NCI-H146 treated with DMSO at 0.1 percent for 48 hours (cell line): ENCODE data around the gene HAPLN2.
"Not testable (repeated sequence)": the region's sequence is repeated elsewhere in the genome, so short reads cannot be mapped to it uniquely, and the experiment has no call there.

ENCODE experiments used
- DNase-seq: peaks from one replicate; lab custom pipeline; 2025; ENCODE audit not compliant: unreplicated experiment; lab: John Stamatoyannopoulos, UW

Gene HAPLN2

DNA sequence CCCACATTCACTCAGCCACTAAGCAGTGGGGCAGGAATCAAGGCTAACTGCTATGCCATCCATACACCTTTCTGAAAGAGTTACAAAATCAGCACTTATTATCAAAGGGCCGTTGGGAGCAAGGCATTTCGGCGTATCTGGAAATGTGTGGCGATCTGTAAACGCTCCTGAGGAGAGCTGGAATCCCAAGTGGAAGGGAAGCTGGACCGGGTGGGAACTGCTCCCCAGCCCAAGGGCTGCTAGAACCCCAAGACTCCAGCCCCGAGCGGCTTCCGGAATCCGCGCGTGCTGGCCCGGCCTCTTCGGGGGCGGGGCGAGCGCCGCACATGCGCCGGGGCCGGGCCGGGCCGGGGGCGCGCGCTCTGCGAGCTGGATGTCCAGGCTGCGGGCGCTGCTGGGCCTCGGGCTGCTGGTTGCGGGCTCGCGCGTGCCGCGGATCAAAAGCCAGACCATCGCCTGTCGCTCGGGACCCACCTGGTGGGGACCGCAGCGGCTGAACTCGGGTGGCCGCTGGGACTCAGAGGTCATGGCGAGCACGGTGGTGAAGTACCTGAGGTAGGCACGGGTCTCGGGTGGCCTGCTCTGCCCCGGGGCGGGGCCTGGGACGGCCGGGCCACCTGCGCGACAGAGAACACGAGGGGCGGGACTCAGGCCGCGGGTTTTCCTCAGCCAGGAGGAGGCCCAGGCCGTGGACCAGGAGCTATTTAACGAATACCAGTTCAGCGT is 27.6 kb upstream of the HAPLN2 start, which contains the start of gene NAXE:
TSS of gene NAXE (plus strand) at position 345 of the 726 bp plus-strand sequence. CDS start at position 374, 29 bp downstream.
- peak; percentile 55 for DNase-seq

DNA sequence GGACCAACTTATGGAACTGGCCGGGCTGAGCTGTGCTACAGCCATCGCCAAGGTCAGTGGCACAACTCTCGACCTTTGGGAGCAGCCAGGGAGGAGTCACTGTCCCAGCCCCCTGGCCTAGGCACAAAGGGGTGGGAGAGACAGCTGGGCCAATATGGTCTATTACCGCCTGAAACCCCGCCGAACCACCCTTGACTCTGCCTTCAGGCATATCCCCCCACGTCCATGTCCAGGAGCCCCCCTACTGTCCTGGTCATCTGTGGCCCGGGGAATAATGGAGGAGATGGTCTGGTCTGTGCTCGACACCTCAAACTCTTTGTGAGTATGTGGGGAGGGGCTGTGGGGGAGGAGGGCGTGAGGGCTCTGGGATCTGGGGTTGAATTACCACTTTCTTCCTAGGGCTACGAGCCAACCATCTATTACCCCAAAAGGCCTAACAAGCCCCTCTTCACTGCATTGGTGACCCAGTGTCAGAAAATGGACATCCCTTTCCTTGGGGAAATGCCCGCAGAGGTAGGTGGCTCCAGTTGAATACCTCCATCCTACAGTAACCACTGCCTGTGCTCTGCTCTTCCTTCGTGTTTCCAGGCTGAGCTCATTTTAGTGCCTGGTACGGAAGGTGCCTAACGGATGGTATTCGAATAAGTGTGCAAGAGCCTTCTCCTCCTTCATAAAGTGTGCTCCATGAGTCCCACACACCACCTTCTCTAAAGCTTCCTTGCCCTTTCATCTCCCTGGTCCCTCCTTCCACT is 26.9 kb upstream of the HAPLN2 start:
- no peak for DNase-seq

DNA sequence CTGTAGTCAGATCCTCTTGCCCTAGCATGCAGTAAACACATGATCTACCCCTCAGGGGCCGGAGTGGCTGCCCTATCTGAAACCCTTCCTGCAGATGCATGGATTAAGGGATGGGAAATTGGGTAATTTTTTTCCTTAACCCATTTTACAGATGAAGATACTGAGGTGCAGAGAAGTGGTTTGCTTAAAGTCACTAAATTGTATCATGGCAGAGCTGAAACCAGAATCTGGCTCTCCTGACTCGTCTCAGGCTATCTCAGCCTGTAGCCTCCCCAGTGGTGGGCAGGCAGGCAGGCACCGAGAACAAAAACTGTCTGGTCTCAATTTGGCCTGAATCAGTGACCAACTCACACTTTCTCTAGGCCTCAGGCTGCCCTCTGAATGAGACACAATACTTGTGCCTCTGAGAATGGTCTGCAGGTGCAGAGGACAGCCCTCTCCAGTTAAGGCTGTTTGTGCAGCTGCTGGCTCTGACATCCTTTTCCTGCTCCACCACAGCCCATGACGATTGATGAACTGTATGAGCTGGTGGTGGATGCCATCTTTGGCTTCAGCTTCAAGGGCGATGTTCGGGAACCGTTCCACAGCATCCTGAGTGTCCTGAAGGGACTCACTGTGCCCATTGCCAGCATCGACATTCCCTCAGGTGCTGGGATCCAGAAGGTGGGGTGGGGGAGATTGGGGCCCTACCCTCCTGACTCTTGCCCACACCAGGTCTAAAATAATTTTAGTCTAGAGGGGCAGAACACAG is 26.1 kb upstream of the HAPLN2 start:
- DNase-seq = peak; percentile 36

DNA sequence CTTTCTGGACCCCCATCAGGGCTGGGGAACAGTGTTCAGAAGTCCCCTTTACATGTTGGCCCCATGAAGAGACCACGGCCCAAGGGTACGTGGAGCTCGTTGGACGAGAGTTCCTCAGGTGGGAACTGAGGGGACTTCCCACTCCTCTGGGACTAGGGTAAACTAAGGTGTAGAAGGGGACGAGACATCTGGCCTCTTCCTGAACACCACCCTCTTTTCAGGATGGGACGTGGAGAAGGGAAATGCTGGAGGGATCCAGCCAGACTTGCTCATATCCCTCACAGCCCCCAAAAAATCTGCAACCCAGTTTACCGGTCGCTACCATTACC is 25.6 kb upstream of the HAPLN2 start:
- DNase-seq = no peak

DNA sequence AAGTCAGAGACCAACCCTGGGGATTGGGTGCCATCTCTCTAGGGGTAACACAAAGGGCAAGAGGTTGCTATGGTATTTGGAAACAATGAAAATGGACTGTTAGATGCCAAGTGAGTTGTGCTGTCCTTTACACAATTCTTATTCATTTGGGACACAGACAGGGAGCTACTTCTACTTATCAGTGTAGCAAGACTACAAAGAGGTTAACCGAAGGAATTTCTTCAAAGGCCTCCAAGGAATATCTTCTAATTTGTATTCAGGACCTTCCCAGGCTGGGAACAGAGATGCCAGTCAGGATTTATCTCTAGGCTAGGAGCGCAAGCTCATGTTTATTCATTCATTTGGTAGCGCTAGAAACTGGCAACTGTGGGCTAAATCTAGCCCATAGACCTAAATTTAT is 25.0 kb upstream of the HAPLN2 start:
- DNase-seq = no peak

DNA sequence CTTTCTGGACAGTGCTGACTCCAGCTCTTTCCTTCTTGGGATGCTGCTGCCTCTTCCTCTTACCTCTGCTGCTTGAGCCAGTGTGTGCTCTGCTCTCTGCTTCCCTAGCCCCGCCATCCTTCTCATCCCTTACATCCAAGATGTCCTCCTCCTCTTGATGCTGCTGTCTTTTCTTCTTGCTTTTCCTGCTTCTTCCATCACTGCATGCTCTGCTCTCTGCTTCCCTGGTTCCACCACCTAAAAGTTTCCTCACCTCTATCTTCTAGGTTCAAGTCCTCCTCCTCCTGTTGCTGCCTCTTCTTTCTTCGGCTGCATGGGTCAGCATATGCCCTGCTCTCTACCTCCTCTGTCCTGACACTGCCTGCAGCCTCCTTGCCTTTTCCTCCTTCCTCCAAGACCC is 24.2 kb upstream of the HAPLN2 start:
- DNase-seq = no peak

DNA sequence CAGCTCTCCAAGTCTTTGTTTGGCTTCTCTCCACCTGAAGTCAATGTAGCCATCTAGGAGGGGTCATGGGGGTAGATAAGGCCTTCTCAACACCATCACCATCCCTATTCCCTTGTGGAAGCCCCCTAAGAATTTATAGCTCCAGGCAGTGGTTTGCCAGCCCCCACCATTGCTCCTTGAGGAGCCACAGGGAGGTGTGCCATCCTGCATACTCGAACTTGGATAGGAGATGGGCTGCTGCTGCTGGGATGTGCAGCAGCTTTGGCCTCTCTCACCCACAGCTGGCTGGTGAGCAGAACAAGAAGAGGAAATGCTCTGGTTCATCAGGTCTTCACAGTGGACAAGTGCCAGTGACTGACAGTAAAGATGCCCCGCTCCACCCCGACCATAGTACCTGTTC is 22.8 kb upstream of the HAPLN2 start:
- no peak for DNase-seq

DNA sequence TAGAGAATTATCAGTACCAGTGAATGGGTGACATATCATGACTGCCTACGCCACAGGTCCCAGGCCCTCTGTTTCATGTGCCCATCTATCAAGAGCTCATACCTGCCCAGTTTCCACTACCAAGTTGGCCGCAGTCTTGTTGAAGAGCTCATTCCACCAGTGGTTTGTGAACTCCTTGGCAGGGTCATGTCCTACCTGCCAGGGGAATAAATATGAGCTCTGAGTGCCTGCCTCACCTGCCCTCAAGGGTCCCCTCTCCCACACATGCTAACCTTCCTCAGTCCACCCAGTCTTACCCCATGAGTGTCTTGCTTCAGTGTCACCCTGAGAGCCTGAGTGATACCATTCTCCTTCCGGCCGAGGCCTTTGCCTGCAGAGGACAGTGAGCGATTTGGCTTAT is 21.1 kb upstream of the HAPLN2 start:
- no peak for DNase-seq

DNA sequence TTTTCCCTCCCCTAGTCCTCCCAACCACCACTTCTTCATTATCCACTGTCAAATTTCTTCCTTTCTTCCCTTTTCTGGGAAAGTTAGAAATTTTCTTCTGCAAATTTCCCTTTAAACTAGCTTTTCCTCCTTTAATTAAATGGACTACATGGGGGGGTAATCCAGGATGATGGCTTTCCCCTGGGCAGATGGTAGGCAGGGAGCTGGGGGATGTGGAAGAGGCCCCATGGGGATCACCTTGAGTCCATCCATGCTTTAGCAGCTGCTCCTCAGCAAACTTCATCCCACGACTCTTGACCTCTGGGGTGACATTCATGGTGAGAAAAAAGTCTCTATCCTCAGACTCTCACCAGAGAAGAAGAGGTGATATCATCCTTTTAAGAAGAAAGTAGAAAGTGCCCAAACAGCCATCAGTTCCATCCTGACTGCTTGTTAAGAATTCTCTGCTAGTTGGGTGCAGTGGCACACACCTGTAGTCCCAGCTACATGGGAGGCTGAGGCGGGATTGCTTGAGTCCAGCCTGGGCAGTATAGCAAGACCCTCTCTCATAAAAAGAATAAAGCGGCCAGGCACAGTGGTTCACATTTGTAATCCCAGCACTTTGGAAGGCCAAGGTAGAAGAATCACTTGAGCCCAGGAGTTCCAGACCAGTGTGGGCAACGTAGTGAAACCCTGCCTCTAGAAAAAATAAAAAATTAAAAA is 20.3 kb upstream of the HAPLN2 start:
- DNase-seq = no peak

DNA sequence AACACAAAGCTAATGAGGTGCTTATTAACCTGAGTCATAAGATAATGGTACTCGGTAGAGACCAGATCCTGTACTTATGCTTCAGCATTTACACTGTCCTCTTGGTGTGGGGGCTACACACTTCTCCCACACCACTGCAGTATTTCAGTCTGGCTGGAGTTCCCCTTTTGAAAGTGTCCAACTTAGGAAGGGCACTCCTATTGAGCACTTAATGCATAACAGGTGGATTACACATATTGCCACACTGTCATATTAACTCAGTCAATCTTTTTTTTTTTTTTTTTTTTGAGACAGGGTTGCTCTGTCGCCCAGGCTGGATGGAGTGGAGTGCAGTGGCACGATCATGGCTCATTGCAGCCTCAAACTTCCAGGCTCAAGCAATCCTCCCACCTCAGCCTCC is 19.4 kb upstream of the HAPLN2 start:
- DNase-seq = no peak

DNA sequence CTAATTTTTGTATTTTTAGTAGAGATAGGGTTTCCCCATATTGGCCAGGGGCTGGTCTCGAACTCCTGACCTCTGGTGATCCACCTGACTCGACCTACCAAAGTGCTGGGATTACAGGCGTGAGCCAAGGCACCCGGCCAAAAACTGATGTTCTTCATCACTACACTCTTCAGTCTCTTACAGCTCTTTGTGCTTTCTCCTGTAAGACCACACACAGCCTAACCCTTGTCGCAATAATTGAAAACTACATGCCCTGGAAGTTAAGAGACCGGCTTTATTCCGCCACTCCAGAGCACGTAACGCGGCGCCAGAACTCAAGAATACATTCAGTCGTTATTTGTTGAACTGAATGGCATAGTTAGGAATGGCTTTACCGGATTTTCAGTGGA is 18.5 kb upstream of the HAPLN2 start:
- DNase-seq = no peak

DNA sequence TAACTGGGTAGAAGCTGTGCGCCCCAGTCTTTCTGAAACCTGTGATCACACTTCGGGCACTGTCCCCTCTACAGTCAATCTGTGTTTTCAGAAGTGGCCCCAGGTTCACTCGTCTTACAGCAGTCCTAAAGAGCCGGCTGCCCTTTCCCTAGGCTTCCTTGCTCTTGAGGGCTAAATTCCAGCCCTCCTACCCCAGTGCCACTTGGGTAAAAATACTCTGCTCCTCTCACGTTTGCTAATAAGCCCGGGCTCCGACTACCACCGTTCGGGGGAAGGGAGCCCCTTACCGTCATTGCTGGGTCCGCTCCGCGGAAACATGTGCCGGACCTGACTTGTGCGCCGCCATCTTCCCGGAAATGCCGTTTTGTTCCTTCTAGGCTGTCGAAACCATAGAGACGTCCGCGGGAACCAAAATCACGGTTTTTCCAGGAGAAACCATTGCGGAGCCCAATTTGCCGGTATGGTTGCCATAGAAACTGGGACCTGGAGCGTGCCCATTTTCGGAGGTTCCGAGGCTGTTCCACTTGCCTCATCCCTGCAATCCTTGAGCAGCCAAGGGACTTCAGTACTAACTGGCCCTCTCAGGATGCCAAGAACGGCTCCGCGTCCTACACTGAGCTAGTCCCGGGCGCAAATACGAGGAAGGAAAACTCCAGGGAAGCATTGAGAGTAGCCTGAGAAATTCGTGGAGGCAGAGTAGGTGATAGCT is 17.9 kb upstream of the HAPLN2 start, which contains the start of gene GPATCH4:
TSS of gene GPATCH4 (minus strand) at position 358 of the 709 bp plus-strand sequence.
- DNase-seq = peak; percentile 77

DNA sequence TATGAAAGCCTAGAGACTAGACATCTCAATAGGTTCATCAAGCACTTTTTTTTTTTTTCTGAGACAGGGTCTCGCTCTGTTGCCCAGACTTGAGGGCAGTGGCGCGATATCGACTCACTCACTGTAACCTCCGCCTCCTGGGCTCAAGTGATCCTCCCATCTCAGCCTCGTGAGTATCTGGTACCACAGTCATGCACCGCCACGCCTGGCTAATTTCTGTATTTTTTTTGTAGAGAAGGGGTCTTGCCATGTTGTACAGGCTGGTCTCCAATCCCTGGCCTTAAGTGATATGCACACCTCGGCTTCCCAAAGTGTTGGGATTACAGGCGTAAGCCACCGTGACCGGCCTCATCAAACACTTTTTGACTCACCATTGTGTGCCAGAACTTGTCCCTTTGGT is 17.3 kb upstream of the HAPLN2 start:
- DNase-seq = no peak

DNA sequence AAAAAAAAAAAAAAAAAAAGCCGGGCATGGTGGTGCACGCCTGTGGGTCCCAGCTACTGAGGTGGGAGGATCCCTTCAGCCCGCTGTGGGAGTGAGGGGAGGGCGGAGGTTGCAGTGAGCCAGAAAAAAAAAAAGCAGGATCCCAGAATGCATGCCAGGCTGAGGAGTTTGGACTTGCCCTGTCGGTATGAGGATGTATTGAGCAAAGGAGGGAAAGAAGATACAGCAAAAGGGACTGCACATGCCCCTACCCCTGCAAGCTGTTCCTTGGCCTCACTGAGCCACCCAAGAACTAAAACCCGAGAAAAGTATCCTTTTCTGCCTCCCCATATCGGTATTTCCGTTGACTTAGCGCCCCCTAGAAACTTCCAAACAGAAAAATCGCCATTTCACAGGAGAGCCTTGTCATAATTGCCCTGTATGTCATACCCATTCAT is 16.6 kb upstream of the HAPLN2 start:
- DNase-seq = no peak

DNA sequence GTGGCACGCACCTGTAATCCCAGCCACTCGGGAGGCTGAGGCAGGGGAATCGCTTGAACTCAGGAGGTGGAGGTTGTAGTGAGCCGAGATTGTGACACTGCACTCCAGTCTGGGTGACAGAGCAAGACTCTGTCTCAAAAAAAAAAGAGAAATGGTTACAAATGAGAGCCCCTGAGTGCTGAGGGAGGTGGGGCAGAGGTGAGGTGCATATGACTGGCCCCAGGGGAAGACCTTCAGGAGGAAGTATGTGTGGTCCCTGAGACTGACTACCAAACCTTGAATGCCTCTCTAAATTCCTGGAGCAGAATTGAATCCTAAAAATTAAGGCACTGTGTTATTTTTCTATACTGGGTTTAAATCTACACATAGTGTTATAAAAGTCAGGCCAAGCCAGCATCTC is 11.9 kb upstream of the HAPLN2 start:
- not testable (repeated sequence) for DNase-seq

DNA sequence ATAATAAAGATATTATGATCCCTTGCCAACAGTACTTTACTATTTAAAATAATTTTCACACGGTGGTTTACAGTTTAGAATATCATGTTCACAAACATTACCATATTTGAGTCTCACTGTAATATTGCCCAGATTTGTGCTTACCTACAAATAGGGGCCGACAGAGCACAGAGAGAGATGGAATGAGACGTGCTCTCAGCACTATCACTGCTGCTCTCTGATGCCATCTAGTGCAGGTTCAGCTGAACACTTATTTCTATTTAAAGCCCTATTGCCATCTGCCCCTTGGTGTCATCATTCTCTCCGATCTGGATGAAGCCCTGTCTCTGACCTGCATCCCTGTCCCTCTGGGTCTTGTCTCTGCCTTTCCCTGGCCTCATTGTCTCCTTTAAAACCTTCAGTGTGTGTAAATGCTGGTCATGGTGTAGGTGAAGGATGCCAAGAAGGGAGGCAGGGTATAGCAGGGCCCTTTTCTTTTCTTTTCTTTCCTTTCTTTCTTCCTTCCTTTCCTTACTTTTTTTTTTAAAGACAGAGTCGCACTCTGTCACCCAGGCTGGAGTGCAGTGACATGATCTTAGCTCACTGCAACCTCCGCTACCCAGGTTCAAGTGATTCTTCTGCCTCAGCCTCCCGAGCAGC is 11.1 kb upstream of the HAPLN2 start:
- DNase-seq = peak; percentile 74

DNA sequence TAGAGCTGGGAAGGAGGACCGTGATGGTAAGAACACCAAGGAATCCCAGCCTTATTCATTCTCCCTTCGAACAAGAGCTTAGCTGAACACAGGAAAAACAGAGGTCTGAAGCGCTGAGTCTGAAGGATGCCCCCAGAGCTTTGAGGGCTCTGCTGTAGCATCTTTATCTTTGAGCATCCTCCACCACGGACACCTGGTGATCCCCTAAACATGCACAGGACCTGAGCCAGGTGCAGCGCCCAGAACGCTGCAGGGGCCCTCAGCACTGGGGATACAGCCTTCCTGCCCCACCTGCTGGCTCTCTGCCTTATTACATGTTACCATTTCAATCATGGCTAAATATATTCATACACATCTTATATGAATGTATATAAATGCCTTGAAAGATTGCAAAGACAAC is 10.2 kb upstream of the HAPLN2 start:
- DNase-seq = peak; percentile 40

DNA sequence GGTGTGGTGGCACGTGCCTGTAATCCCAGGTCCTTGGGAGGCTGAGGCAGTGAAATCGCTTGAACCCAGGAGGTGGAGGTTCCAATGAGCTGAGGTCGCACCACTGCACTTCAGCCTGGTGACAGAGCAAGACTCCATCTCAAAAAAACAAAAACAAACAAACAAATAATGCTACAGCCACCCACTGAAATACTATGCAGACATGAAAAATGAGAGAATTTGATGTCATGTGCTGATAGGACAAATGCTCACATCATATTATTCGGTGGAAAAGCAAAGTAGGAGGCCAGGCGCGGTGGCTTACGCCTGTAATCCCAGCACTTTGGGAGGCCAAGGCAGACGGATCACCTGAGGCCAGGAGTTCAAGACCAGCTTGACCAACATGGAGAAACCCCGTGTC is 9.1 kb upstream of the HAPLN2 start:
- DNase-seq = not testable (repeated sequence)

DNA sequence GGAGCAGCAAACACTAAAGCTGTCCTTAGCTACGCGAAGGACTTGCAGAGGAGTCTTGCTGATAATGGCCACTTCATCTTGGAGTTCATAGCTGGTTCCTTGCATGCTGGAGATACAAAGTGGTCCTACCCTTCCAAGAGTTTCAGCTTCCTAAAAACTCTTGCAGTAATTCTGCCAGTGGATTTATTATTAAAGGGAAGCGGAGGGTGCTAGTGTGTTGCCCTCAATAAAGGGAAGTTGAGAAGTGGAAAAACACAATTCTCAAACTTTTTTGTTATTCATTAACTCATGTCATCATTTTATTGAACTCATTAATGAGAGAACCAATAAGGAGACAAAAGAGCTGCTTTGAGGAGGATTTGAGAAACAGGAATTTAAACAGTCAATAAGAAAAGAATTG is 6.5 kb upstream of the HAPLN2 start:
- DNase-seq = no peak

DNA sequence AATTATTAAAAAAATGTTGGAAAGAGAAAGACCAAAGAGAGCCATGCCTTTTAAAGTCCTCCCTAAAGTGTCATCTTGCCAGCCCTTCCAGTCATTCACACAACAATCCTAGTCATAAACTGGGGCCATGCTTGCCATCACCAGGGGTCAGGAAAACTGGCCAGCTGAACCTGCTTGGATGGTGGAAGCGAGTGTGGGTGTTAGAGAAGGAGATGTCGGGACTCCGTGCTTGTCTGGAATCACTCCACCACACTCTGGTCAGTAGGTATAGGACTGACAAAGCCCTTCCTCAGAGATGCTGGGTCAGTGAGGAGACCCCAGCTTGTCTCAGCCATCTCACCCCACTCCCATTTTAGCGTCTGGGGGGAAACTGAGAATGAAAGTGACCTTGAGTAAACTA is 3.3 kb upstream of the HAPLN2 start:
- DNase-seq = no peak
